ENCODE data around the gene CA10. TPM values are rescaled to one million over a fixed set of nuclear protein-coding genes. Genes with fewer than 3 reads are reported as not detected.

The CA10 gene
- total and polyA plus RNA-seq, 11 donors, result not detected

- ATAC-seq, result no peak
- TF ChIP-seq CTCF (IDR thresholded peaks at IDR 0.05), result no peak
- no peak for TF ChIP-seq POLR2A (IDR thresholded peaks at IDR 0.05)
- intact Hi-C loops (cut with DNase I), result no loop called here
Observed at GRCh38 chr17:51657224-51657623, 501.3 kb downstream of the CA10 start.

GRCh38 chr17:51653878-51654277 is 504.6 kb downstream of the CA10 start:
- DNase-seq (no peak), ATAC-seq (no peak)
- intact Hi-C loops (cut with DNase I), result no loop called here
- peaks cover 0 to 21% (median 0%) of the 10 kb centered on the region in 9 donors for H3K27me3 ChIP-seq
- H3K4me1 ChIP-seq, result no peaks in the 10 kb centered on the region
- TF ChIP-seq POLR2A (IDR thresholded peaks at IDR 0.05), result no peak
- TF ChIP-seq CTCF (IDR thresholded peaks at IDR 0.05), result no peak
- no peaks in the 10 kb centered on the region for H3K9me3 ChIP-seq
- 38 to 43% (median 39%) methylated on average over 5 of the region's 5 CpGs for WGBS, 4 donors
- no peaks in the 10 kb centered on the region for H3K36me3 ChIP-seq
- H3K27ac ChIP-seq, result no peak overlapping the region
- H3K4me3 ChIP-seq, result no peak overlapping the region

More at GRCh38 chr17:51657224-51657623, 501.3 kb downstream of the CA10 start:
- H3K4me1 ChIP-seq, result no peaks in the 10 kb centered on the region
- H3K4me3 ChIP-seq, result no peak overlapping the region
- DNase-seq, result no peak
- H3K9me3 ChIP-seq, result no peaks in the 10 kb centered on the region
- H3K27ac ChIP-seq, result no peak overlapping the region
- peaks cover 0 to 28% (median 0%) of the 10 kb centered on the region in 9 donors for H3K27me3 ChIP-seq
- no peaks in the 10 kb centered on the region for H3K36me3 ChIP-seq

GRCh38 chr17:51652529-51652928 is 506.0 kb downstream of the CA10 start:
- TF ChIP-seq POLR2A (IDR thresholded peaks at IDR 0.05), result no peak
- no peak for TF ChIP-seq CTCF (IDR thresholded peaks at IDR 0.05)
- intact Hi-C loops (cut with DNase I), result no loop called here
- Histone ChIP-seq H3K9me3 (no peaks in the 10 kb centered on the region), H3K4me1 (no peaks in the 10 kb centered on the region), H3K4me3 (no peak overlapping the region), H3K36me3 (no peaks in the 10 kb centered on the region), H3K27ac (no peak overlapping the region), H3K27me3 (peaks cover 0 to 21% (median 0%) of the 10 kb centered on the region in 9 donors)
- ATAC-seq (no peak), DNase-seq (no peak)
- WGBS, 4 donors, result 56 to 82% (median 76%) methylated on average over 3 of the region's 3 CpGs

- no peak for DNase-seq
- intact Hi-C loops (cut with DNase I), result no loop called here
- peaks cover 0 to 22% (median 0%) of the 10 kb centered on the region in 9 donors for H3K27me3 ChIP-seq
Observed at GRCh38 chr17:51651513-51652298, 506.8 kb downstream of the CA10 start.

More at GRCh38 chr17:51651513-51652298, 506.8 kb downstream of the CA10 start:
- TF ChIP-seq CTCF (IDR thresholded peaks at IDR 0.05) (no peak), POLR2A (IDR thresholded peaks at IDR 0.05) (no peak)
- H3K36me3 ChIP-seq, result no peaks in the 10 kb centered on the region
- no peak for ATAC-seq
- no peaks in the 10 kb centered on the region for H3K4me1 ChIP-seq
- WGBS, 4 donors, result 73 to 78% (median 75%) methylated on average over 6 of the region's 6 CpGs
- no peak overlapping the region for H3K4me3 ChIP-seq
- no peaks in the 10 kb centered on the region for H3K9me3 ChIP-seq
- H3K27ac ChIP-seq, result no peak overlapping the region

All from heart left ventricle (tissue), 16 donors.